Measurements from ENCODE around the gene PPEF1. TPM values are rescaled to one million over a fixed set of nuclear protein-coding genes. Genes with fewer than 3 reads are reported as not detected.

Gene PPEF1
- total RNA-seq, 1 experiment from 2014 or later, result 1.2 TPM

DNA sequence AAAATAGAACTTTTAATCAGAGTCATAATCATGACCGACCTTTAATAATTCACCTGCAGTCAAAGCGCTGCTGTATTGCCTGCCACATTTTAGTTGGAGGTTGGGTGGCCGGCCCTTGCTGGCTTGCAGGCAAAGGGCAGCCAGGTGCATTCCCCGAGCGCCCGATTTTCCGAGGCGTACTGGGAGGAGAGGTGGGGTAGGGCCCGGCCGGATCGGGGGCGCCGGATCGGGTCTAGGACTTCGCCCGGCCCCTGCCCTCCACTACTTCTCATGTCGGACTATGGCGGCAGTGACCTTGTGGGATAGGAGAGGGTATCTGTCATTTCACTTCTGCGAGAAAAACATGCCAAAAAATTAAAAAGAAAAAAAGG lies 33.0 kb upstream of the PPEF1 start:
- DNase-seq (ENCODE audit: low spot score), result no peak
- no peaks in the 10 kb centered on the region for H3K4me1 ChIP-seq (ENCODE audit: insufficient read depth, low read length, poor library complexity, severe bottlenecking)
- POLR2A ChIA-PET (ENCODE audit: low non-redundant PET), result no interaction called here
- H3K36me3 ChIP-seq (ENCODE audit: insufficient read depth, low read length, poor library complexity, severe bottlenecking), result no peaks in the 10 kb centered on the region
- TF ChIP-seq, protein P1, sequence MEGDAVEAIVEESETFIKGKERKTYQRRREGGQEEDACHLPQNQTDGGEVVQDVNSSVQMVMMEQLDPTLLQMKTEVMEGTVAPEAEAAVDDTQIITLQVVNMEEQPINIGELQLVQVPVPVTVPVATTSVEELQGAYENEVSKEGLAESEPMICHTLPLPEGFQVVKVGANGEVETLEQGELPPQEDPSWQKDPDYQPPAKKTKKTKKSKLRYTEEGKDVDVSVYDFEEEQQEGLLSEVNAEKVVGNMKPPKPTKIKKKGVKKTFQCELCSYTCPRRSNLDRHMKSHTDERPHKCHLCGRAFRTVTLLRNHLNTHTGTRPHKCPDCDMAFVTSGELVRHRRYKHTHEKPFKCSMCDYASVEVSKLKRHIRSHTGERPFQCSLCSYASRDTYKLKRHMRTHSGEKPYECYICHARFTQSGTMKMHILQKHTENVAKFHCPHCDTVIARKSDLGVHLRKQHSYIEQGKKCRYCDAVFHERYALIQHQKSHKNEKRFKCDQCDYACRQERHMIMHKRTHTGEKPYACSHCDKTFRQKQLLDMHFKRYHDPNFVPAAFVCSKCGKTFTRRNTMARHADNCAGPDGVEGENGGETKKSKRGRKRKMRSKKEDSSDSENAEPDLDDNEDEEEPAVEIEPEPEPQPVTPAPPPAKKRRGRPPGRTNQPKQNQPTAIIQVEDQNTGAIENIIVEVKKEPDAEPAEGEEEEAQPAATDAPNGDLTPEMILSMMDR (conservative IDR thresholded peaks at IDR 0.05; ENCODE audit: low read depth, low read length), result no peak
- intact Hi-C loops (cut with micrococcal nuclease; ENCODE audit: unreplicated experiment), result loop anchor here (10.0 kb wide), 2 partner anchors 210 to 280 kb away; no protein-coding TSS in a partner anchor
- no TSS peak for BruUV-seq (replicated peaks)
- H3K9me3 ChIP-seq (ENCODE audit: low read depth, low read length, poor library complexity, severe bottlenecking), result no peaks in the 10 kb centered on the region
- CTCF ChIA-PET, result no interaction called here
- peak overlapping the region; percentile 65 for H3K4me3 ChIP-seq (ENCODE audit: low read depth, low read length, poor library complexity, severe bottlenecking)
- no peaks in the 10 kb centered on the region for H3K27me3 ChIP-seq (replicated peaks; ENCODE audit: insufficient read depth, low read depth, low read length, poor library complexity)
- peak overlapping the region; percentile 61 for H3K27ac ChIP-seq (ENCODE audit: low read depth, low read length, poor library complexity, severe bottlenecking)

DNA sequence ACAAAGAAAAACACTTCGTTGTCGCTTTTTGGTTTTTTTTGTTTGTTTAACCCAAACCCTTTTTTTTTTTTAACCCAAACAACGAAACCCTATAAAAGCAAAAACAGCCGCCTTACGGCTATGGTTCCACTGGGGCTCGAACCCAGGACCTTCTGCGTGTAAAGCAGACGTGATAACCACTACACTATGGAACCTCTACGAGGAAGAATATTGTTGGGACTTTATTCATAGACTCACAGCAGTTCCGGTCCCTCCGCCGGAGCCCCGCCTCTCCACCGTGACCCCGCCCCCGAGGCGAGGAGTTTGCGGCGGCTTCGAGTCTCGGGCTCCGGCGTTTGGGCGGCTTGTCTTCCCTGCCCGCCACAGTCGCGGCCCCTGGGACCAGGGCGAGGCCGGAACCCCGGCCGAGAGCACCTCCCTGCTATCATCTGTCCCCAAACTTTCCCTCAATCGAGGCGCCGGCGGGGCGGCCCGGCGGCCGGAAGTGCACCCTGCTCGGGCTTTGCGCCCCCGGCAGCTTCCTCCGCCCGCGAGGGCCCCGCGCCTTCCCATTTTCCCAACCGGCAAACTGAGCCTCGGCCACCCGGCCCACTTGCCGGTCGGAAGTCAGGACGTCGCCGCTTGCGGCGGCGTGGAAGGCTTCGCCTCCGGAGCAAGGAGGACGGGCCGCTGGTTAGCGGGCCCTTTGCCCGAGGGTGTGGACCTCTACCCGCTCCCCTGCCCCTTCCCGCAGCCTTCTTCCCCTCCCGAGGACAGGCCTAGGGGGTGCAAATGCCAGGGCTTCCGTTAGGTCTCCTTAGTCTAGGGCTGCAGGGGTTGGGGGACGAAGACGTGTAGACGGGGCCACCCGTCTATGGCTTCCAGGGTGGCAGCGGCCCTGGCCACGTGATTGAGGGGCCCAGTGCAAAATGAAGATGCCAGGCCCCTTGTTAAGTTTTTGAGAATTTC lies 32.4 kb upstream of the PPEF1 start:
- TF ChIP-seq, protein P1 (conservative IDR thresholded peaks at IDR 0.05; ENCODE audit: low read depth, low read length), result no peak
- no peak for TF ChIP-seq EZH2 (IDR thresholded peaks at IDR 0.05; ENCODE audit: borderline replicate concordance, low read depth, low read length, poor library complexity, severe bottlenecking)

DNA sequence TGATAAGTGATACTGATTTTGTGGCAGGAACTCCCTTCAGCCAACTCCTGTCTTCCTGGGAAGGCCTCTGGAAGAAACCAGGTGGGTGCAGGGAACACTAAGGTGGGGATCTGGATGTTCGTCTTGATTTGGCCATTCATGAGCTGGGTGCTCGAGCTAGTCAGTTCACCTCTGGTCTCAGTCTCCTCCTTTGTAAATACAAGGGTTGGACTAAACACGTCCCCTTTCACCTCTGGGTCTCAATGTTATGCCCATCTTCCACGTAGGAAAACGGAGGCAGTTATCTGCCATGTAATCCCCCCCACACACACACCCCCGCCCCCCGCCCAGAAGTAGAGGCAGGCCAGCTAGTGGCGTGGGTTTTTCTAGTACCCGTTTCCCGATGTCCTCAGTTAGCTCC lies 31.4 kb upstream of the PPEF1 start:
- Histone ChIP-seq H3K27ac (ENCODE audit: low read depth, low read length, poor library complexity, severe bottlenecking) (no peak overlapping the region), H3K27me3 (replicated peaks; ENCODE audit: insufficient read depth, low read depth, low read length, poor library complexity) (no peaks in the 10 kb centered on the region), H3K4me1 (ENCODE audit: insufficient read depth, low read length, poor library complexity, severe bottlenecking) (no peaks in the 10 kb centered on the region), H3K36me3 (ENCODE audit: insufficient read depth, low read length, poor library complexity, severe bottlenecking) (no peaks in the 10 kb centered on the region), H3K9me3 (ENCODE audit: low read depth, low read length, poor library complexity, severe bottlenecking) (no peaks in the 10 kb centered on the region), H3K4me3 (ENCODE audit: low read depth, low read length, poor library complexity, severe bottlenecking) (no peak overlapping the region)
- no TSS peak for BruUV-seq (replicated peaks)
- ChIA-PET POLR2A (ENCODE audit: low non-redundant PET) (no interaction called here), CTCF (no interaction called here)
- intact Hi-C loops (cut with micrococcal nuclease; ENCODE audit: unreplicated experiment), result loop anchor here (10.0 kb wide), 2 partner anchors 209 to 281 kb away; no protein-coding TSS in a partner anchor
- TF ChIP-seq, protein P1 (conservative IDR thresholded peaks at IDR 0.05; ENCODE audit: low read depth, low read length), result no peak
- TF ChIP-seq EZH2 (IDR thresholded peaks at IDR 0.05; ENCODE audit: borderline replicate concordance, low read depth, low read length, poor library complexity, severe bottlenecking), result no peak
- DNase-seq (ENCODE audit: low spot score), result no peak

More for the DNA sequence above, 32.4 kb upstream of the PPEF1 start:
- peak overlapping the region; percentile 87 for H3K27ac ChIP-seq (ENCODE audit: low read depth, low read length, poor library complexity, severe bottlenecking)
- no peaks in the 10 kb centered on the region for H3K27me3 ChIP-seq (replicated peaks; ENCODE audit: insufficient read depth, low read depth, low read length, poor library complexity)
- ChIA-PET CTCF (no interaction called here), POLR2A (ENCODE audit: low non-redundant PET) (no interaction called here)
- no TSS peak for BruUV-seq (replicated peaks)
- no peaks in the 10 kb centered on the region for H3K9me3 ChIP-seq (ENCODE audit: low read depth, low read length, poor library complexity, severe bottlenecking)
- no peaks in the 10 kb centered on the region for H3K36me3 ChIP-seq (ENCODE audit: insufficient read depth, low read length, poor library complexity, severe bottlenecking)
- H3K4me3 ChIP-seq (ENCODE audit: low read depth, low read length, poor library complexity, severe bottlenecking), result peak overlapping the region; percentile 65
- peak; percentile 77 for DNase-seq (ENCODE audit: low spot score)
- intact Hi-C loops (cut with micrococcal nuclease; ENCODE audit: unreplicated experiment), result loop anchor here (10.0 kb wide), 2 partner anchors 210 to 280 kb away; no protein-coding TSS in a partner anchor
- H3K4me1 ChIP-seq (ENCODE audit: insufficient read depth, low read length, poor library complexity, severe bottlenecking), result no peaks in the 10 kb centered on the region
